ENCODE results near the gene C16orf54.
"Not testable (repeated sequence)": the region's sequence is repeated elsewhere in the genome, so short reads cannot be mapped to it uniquely, and the experiment has no call there.

The C16orf54 gene

DNA sequence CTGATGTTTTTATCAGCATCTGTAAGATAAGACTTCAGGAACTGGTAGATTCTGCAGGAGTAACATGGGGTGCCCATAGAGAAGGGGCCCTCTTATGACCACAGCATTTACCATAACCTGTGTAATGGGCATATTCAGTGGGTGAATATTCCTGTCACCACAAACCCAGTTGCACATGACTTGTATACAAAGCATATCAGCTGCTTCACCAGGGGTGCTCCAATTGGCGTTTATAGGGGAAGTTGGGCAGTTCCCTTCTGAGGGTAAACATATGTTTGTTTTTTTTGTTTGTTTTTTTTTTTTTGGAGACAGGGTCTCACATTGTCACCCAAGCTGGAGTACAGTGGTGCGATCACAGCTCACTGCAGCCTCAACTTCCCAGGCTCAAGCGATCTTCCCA lies 20.8 kb upstream of the C16orf54 start:
- DNase-seq: no peak

DNA sequence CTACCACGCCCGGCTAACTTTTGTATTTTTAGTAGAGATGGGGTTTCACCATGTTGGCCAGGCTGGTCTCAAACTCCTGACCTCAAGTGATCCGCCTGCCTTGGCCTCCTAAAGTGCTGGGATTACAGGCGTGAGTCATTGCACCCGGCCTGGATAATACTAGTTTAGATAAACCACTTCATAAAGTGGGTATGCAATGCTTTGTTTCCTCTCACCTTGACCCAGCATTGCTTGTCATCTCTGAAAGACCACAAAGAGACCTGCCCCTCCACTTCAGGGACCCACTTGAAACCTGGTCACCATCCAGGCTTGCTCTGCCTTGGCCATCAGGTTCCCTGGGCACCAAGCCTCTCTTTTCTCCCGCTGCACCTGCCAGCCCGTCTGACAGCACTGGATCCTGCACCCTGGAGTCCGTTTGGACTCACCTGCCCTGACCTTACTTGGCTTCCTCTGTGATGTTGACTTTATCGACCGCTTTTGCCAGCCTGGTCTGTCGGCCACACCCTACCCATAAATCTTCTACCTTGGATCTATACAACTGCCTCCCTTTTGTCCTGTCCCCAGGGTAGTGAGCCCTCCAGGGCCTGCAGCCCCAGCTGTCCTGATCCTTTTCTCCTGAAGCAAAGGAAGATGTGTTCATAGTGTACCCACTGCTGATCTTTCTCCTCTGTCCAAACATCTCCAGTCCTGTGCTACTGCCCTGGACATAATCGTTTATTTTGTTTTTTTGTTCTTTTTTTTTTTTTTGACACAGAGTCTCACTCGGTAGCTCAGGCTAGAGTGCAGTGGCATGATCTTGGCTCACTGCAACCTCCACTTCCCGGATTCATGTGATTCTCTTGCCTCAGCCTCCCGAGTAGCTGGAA lies 19.6 kb upstream of the C16orf54 start:
- no peak for DNase-seq

DNA sequence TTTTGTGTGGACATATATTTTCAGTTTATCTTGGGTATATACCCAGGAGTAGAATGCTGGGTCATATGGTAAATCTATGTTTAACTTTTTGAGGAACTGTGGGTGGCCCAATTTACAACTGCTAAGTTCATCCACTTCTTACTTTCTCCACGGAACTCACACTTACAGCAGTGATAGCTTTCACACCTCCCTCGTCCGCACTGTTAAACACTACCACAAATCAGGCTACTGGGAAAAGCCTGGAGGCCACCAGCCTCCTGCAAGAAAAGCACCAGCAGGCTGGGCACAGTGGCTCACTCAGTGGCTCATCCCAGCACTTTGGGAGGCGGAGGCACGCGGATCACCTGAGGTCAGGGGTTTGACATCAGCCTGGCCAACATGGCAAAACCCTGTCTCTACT lies 17.5 kb upstream of the C16orf54 start:
- DNase-seq: no peak

DNA sequence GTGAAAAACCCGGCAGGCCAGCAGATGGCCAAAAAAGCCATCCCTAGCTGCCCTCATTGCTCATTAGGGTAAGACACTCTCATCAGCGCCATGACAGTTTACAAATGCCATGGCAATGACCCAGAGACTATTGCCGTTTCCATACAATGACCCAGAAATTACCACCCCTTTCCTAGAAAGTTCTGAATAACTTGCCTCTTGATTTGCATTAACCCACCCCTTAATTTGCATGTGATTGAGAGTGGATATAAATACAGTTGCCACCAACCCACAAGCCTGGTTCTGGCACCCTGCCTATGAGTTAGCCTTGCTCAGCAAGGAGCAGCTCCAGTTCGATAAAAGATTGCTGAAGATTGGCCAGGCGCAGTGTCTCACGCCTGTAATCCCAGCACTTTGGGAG lies 16.1 kb upstream of the C16orf54 start:
- no peak for DNase-seq

DNA sequence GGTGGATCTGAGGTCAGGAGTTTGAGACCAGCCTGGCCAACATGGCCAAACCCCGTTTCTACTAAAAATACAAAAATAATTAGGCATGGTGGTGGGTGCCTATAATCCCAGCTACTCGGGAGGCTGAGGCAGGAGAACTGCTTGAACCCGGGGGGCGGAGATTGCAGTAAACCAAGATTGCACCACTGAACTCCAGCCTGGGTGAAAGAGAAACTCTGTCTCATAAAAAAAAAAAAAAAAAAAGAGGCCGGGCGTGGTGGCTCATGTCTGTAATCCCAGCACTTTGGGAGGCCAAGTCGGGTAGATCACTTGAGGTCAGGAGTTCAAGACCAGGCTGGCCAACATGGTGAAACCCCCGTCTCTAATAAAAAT lies 15.5 kb upstream of the C16orf54 start:
- not testable (repeated sequence) for DNase-seq

DNA sequence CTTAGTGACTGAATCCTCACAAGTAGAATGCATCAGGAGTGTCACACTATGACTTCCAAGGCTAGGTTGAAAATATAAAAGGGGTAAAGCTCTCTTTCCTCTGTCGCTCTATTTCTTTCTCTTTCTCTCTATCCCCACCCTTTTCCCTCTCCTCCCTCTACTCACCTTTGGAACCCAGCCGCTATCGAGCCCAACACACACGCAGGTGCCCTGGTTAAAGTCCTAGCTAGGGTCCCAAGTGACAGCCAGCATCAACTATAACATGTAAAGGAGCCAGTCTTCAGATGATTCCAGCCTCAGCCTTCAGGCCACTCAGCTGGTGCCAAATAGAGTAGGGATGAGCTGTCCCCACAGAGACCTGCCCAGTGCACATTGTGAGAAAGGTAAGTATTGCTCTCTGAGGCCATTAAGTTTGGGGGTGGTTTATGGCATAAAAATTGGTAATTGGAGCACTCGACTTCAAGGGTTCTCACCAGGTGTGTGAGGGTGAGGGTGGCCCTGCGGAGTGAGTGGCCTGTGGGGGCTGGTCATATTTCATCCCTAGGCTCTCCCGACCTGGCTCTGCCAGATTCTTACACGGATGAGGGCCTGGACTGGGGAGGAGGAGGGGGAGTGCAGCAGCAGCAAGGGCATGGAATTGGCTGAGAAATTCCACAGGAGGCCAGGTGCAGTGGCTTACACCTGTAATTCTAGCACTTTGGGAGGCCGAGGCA lies 14.9 kb upstream of the C16orf54 start:
- no peak for DNase-seq

DNA sequence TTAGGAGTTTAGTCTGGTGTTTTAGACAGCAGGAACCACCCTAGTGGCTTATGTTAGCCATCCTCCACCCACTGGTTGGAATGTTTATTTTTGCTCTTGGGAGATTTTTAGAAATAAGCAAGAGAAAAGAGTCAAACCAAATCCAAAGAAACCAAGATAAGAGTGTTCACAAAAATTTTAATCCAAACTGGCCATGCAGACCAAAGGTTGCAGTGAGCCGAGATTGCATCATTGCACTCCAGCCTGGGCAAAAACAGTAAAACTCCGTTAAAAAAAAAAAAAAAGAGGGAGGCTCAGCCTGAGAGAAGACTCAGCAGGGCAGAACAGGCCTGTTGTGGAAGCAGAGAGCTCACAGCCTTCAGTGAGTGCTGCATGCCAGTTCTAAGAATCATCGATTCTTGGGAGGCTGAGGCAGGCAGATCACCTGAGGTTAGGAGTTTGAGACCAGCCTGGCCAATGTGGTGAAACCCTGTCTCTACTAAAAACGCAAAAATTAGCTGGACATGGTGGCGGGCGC lies 12.2 kb upstream of the C16orf54 start:
- DNase-seq: no peak

DNA sequence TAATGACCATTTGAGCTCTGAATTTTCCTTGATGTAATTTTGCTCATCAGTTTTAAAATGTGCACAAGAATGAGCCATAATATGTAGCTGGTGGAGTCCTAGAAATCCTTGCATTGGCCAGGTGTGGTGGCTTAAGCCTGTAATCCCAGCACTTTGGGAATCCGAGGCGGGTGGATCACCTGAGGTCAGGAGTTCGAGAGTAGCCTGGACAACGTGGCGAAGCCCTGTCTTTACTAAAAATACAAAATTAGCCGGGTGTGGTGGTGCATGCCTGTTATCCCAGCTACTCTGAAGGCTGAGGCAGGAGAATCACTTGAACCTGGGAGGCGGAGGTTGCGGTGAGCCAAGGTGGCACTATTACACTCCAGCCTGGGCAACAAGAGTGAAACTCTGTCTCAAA lies 11.3 kb upstream of the C16orf54 start:
- not testable (repeated sequence) for DNase-seq

DNA sequence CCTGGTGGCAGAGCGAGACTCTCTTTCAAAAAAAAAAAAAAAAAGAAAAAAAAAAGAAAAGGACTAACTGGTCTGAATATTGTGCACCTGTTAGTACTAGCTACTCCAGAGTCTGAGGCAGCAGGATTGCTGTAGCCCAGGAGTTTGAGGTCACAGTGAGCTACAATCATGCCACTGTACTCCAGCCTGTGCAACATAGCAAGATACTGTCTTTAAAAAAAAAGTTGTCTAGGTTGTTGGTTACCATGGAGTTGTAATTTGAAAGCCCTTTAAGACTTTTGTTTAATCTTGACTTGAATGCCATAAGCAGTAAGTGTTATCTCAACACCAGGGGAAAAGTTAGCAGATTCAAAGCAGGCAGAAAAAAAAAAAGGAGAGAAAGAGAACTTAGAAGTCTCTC lies 10.9 kb upstream of the C16orf54 start:
- DNase-seq: no peak

DNA sequence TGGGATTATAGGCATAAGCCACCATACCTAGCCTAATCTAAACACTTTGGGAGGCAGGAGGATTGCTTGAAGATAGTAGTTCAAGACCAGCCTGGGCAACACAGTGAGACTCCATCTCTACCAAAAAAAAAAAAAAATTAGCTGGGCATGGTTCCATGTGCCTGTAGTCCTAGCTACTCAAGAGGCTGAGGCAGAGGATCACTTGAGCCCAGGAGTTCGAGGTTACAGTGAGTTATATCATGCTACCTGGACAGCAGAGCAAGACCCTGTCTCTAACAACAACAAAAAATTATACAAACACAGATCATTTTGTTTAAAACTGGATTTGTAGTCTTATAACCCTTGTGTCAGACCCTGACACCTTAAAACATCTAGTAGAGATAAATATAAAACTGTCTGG lies 7.7 kb upstream of the C16orf54 start:
- DNase-seq: no peak

DNA sequence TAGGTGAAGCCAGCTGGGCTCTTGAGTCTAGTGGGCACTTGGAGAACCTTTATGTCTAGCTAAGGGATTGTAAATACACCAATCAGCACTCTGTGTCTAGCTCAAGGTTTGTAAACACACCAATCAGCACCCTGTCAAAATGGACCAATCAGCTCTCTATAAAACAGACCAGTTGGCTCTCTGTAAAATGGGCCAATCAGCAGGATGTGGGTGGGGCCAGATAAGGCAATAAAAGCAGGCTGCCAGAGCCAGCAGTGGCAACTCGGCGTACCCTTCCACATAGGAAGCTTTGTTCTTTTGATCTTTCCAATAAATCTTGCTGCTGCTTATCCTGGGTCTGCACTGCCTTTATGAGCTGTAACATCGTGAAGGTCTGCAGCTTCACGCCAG lies 3.0 kb upstream of the C16orf54 start:
- not testable (repeated sequence) for DNase-seq

DNA sequence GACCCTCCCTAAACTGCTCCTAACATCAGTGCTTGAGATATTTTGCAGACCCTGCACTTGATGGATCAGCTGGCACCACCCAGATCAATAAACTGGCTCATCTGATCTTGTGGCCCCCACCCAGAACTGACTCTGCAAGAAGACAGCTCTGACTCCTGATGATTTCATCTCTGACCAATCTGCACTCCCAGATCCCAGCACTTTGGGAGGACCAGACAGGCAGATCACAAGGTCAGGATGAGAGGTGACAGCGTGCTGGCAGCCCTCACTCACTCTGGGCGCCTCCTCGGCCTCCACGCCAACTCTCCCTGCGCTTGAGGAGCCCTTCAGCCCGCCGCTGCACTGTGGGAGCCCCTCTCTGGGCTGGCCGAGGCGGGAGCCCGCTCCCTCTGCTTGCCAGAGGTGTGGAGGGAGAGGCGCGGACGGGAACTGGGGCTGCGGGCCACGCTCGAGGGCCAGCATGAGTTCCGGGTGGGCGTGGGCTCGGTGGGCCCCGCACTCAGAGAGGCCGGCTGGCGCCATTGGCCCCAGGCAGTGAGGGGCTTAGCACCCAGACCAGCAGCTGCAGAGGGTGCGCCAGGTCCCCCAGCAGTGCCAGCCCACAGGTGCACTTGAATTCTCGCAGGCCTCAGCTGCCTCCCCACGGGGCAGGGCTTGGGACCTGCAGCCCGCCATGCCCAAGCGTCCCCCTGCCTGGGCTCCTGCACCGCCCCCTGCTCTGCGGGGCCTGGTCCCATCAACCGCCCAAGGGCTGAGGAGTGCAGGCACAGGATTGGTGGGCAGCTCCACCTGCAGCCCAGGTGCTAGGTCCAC lies 2.4 kb upstream of the C16orf54 start:
- no peak for DNase-seq

DNA sequence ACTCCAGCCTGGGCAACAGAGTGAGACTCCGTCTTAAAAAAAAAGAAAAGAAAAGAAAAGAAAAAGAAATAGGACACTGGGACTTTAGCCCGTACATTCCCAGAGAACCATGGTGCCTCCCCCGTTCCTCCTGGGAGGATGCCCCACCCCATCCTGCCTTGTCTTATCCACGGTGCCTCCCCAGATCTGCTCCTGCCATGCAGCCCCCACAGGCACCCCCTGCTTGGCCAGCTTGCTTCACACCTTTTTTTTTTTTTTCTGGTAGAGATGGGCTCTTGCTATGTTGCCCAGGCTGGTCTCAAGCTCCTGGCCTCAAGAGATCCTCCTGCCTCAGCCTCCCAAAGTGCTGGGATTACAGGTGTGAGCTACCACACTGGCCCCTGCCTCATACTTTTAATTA lies 728 bp upstream of the C16orf54 start:
- DNase-seq: not testable (repeated sequence)

DNA sequence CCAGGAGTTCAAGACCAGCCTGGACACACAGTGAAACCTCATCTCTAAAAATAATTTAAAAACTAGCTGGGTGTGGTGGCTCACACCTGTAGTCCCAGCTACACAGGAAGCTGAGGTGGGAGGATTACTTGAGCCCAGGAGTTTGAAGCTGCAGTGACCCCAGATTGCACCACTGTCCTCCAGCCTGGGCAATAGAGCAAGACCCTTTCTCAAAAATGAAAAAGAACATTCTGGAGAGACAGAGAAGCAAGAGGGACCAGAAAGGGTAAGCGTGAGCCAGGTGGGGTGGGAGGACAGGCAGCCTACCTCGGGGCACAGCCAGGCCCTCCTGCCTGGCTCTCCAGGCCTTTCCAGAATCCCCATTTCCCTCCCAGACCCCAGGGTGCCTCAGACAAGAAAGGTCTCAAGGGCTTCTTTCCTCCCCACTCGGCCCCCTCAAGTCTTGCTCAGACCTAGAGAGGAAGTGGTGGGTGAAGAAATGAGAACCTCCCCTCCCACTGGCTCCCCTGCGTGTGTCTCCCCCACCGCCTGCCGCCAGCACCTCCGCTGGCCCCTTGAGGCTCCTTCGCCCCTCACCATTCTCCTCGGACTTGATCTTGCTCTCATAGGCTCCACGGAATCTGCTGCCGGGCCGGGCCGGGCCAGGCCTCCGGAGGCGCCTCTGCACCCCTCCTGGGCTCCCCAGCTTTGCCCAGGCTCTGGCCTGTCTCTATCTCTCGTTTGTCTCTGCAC lies 503 bp downstream of the C16orf54 start:
- DNase-seq: no peak

DNA sequence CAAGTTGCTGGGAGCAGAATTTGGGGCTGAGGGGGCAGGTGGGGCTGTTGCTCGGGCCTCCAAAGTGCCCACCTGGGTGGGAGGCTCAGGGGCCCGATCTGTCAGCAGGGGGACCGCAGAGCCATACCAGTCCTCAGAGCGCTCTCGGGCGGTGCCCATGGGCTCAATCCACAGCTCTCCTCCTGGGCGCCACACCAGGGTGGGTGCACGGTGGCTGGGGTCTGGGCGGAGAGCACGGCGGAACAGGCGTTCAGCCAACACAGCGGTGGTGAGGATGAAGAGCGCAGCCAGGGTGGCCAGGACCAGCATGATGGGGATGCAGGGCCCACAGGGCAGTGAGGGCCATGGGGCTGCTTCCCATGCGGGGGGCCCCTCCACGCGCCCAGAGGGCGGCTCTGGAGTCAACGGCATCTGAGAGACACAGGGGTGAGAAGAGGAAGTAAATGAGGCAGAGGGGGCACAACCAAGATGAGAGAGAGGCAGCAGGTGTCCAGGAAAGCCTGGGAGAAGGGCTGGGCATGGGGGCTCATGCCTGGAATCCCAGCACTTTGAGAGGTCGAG lies 1.2 kb downstream of the C16orf54 start:
- no peak for DNase-seq

DNA sequence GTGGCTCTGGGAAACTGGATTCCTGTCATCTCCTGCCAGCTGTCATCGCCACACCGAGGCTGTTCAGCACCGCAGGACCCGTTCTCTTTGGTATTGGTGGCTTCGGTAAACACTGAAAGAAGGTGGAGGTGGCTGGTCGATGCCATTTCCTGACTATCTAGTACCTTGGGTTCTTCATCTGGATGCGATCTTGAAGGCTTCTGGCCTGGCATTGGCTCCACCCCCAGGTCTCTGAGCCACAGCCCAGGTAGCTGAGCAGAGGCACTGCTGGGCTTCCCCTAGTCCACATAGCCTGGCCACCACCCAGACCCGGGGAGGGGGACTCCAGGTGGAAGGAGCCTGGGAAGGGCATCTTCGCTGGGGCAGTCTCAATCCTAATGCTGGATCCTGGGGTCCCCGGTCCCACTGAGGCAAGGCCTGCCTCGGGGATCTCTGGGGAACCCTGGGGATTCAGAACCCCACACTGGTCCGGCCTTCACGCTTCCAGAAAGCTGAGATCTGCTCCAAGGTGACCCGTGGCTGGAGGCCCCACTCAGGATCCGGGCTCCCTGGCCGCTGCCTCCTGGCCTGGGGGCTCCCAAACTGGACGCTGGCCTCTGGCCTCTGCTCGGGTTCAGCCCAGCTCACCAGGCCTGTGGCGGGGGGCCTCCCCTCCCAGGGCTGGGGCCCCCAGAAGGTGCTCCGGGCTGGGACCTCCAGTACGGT lies 1.8 kb downstream of the C16orf54 start:
- DNase-seq: no peak

DNA sequence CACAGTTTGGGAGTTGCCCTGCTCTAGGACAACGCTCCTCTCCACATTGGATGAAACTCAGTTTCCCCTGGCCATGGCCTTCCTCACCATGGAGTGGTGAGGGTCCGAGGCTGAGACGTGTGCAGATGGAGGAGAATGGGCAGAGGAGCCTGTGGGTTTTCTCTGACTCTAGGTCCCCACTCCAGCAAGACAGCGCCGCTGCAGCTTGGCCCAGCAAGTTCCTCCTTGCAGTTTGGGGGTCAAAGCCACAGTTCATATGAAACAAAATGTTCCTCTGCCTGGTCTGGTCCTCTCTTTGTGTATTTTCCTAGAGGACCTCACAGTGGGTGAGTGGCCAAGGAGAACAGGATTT lies 2.3 kb downstream of the C16orf54 start:
- DNase-seq: no peak

DNA sequence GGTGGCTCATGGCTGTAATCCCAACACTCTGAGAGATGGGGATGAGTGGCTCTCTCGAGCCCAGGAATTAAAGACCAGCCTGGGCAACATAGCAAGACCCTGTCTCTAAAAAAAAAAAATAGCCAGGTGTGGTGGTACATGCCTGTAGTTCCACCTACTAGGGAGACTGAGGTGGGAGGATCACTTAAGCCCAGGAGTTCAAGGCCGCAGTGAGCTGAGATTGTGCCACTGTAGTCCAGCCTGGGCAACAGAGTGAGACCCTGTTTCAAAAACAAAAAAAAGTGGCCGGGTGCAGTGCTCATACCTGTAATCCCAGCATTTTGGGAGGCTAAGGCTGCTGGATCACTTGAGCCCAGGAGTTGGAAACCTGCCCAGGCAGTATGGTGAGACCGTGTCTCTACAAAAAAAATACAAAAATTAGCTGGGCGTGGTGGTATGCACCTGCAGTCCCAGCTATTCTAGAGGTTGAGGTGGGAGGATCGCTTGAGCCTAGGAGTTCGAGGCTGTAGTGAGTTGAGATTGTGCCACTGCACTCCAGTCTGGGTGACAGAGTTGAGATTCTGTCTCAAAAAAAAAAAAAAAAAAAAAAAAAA lies 3.0 kb downstream of the C16orf54 start:
- DNase-seq: no peak

DNA sequence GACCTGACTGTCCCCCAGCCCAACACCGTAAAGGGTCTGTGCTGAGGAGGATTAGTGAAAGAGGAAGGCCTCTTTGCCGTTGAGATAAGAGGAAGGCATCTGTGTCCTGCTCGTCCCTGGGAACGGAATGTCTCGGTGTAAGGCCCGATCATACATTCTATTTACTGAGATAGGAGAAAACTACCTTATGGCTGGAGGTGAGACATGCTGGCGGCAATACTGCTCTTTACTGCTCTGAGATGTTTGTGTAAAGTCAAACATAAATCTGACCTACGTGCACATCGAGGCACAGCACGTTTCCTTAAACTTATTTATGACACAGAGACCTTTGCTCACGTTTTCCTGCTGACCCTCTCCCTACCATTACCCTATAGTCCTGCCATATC lies 5.2 kb downstream of the C16orf54 start:
- not testable (repeated sequence) for DNase-seq

DNA sequence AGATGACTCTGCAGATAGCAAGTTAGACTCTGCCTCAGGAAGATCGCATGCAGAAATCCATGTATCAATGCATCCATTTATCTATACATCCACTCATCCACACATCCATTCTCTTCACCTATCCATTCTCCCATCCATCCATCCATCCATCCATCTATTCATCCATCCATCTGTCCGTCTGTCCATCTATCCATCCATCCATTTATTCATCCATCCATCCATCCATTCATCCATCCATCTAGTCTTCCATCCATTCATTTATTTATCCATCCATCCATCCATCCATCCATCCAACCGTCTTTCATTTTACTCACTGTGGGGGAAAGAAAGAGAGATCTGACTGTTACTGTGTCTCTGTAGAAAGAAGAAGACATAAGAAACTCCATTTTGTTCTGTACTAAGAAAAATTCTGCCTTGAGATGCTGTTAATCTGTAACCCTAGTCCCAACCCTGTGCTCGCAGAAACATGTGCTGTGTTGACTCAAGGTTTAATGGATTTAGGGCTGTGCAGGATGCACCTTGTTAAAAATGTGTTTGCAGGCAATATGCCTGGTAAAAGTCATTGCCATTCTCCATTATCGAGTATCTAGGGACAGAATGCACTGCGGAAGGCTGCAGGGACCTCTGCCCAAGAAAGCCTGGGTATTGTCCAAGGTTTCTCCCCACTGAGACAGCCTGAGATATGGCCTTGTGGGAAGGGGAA lies 5.7 kb downstream of the C16orf54 start:
- DNase-seq: not testable (repeated sequence)

DNA sequence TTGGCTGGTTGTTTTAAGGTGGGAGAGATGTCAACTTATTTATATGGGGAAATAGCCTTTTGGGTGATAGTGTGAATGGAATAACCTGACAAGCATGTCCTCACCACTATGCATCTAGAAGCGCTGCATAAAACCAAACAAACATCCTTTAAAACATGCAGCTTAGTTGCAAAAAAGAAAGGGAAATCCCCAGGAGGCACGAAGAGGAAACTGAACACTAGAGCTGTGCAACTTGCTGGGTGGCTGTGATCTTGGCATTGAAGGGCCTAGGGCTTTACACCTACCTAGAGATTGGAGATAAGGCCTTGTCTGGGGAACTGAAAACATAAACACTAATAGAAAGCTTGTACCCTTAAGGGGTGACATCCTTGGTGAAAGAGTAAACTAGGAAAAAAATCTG lies 7.3 kb downstream of the C16orf54 start:
- no peak for DNase-seq
